Trophoblast cell (in vitro differentiated cells and primary cell): ENCODE measurements around the gene KLHDC8A.

Experiments used
- DNase-seq, 2 donors: peaks; one replicate each; pipeline ENCODE4 v3.0.0-alpha.2; 2016
- H2AFZ ChIP-seq: 2 replicates; pipeline ENCODE4 v1.6.1; 2013; ENCODE audit warnings: low read length, moderate library complexity, mild to moderate bottlenecking; ENCODE audit not compliant: insufficient read depth, poor library complexity
- H2AK5ac ChIP-seq: 2 replicates; pipeline ENCODE4 v1.6.1; 2013; ENCODE audit warnings: mild to moderate bottlenecking, low read length
- H2BK120ac ChIP-seq: 2 replicates; pipeline ENCODE4 v1.6.1; 2013; ENCODE audit warnings: low read length, mild to moderate bottlenecking, moderate library complexity; ENCODE audit not compliant: insufficient read depth, poor library complexity
- H2BK12ac ChIP-seq: 2 replicates; pipeline ENCODE4 v1.6.1; 2013; ENCODE audit warnings: mild to moderate bottlenecking, low read length, moderate library complexity
- H2BK5ac ChIP-seq: 2 replicates; pipeline ENCODE4 v1.6.1; 2013; ENCODE audit warnings: low read length, low read depth, moderate library complexity, mild to moderate bottlenecking; ENCODE audit not compliant: poor library complexity
- H3K14ac ChIP-seq: 2 replicates; pipeline ENCODE4 v1.6.1; 2013; ENCODE audit warnings: mild to moderate bottlenecking, low read length
- H3K18ac ChIP-seq: 2 replicates; pipeline ENCODE4 v1.6.1; 2013; ENCODE audit warnings: mild to moderate bottlenecking, low read length
- H3K23ac ChIP-seq: 2 replicates; pipeline ENCODE4 v1.6.1; 2013; ENCODE audit warnings: low read length
- H3K27ac ChIP-seq: 2 replicates; pipeline ENCODE4 v1.5.1; 2013; ENCODE audit warnings: low read depth, mild to moderate bottlenecking, inconsistent platforms, low read length, moderate library complexity
- H3K27me3 ChIP-seq: 2 replicates; pipeline ENCODE4 v1.6.1; 2013; ENCODE audit warnings: inconsistent platforms, mild to moderate bottlenecking, low read length, moderate library complexity; ENCODE audit not compliant: insufficient read depth
- H3K36me3 ChIP-seq, 2 experiments: 1 replicate in 1 of 2; 2 replicates in 1 of 2; pipeline ENCODE4 v1.6.1; 2013; ENCODE audit warnings: low read length in 2 of 2, mild to moderate bottlenecking in 2 of 2, moderate library complexity in 1 of 2; ENCODE audit not compliant: insufficient read depth in 2 of 2, control insufficient read depth in 1 of 2
- H3K4ac ChIP-seq: 2 replicates; pipeline ENCODE4 v1.6.1; 2013; ENCODE audit warnings: low read depth, mild to moderate bottlenecking, low read length, moderate library complexity
- H3K4me1 ChIP-seq, 2 experiments: 1 replicate in 1 of 2; 2 replicates in 1 of 2; pipeline ENCODE4 v1.6.1; 2013; ENCODE audit warnings: low read length in 2 of 2, mild to moderate bottlenecking in 2 of 2, moderate library complexity in 1 of 2; ENCODE audit not compliant: insufficient read depth in 2 of 2, control insufficient read depth in 1 of 2
- H3K4me2 ChIP-seq: 2 replicates; pipeline ENCODE4 v1.6.1; 2013; ENCODE audit warnings: inconsistent platforms, mild to moderate bottlenecking, low read length, moderate library complexity
- H3K4me3 ChIP-seq: 2 replicates; pipeline ENCODE4 v1.5.1; 2013; ENCODE audit warnings: mild to moderate bottlenecking, low read depth, low read length, inconsistent platforms
- H3K79me1 ChIP-seq: one replicate; pipeline ENCODE4 v1.6.1; 2013; ENCODE audit warnings: low read length
- H3K79me2 ChIP-seq: 2 replicates; pipeline ENCODE4 v1.6.1; 2013; ENCODE audit warnings: low read length, mild to moderate bottlenecking; ENCODE audit not compliant: control insufficient read depth, insufficient read depth, poor library complexity
- H3K9ac ChIP-seq: 2 replicates; pipeline ENCODE4 v1.6.1; 2013; ENCODE audit warnings: mild to moderate bottlenecking, low read length
- H3K9me3 ChIP-seq: 2 replicates; pipeline ENCODE4 v1.6.1; 2013; ENCODE audit warnings: low read depth, mild to moderate bottlenecking, control low read depth, inconsistent platforms, low read length; ENCODE audit not compliant: insufficient read depth
- H4K12ac ChIP-seq: 2 replicates; pipeline ENCODE4 v1.6.1; 2013; ENCODE audit warnings: low read depth, mild to moderate bottlenecking, low read length, moderate library complexity
- H4K8ac ChIP-seq: 2 replicates; pipeline ENCODE4 v1.6.1; 2013; ENCODE audit warnings: low read depth, mild to moderate bottlenecking, low read length, moderate library complexity
- H4K91ac ChIP-seq: one replicate; pipeline ENCODE4 v1.6.1; 2013; ENCODE audit warnings: low read depth, mild to moderate bottlenecking, low read length, moderate library complexity
- WGBS: extraction: QIAGEN DNeasy Blood & Tissue Kit; methylation state at CpG from one replicate; pipeline ENCODE4 v1.1.7; 2013; ENCODE audit warnings: missing lambda C conversion rate; ENCODE audit not compliant: insufficient read length, insufficient coverage; ENCODE audit errors: extremely low coverage; 5-methylcytosine and 5-hydroxymethylcytosine counted together

KLHDC8A gene

GRCh38 chr1:205313563-205314308 is 43.0 kb downstream of the KLHDC8A start:
- Histone ChIP-seq H3K9me3 (no peaks in the 10 kb centered on the region), H2AK5ac (peak overlapping the region; percentile 73), H3K18ac (peak overlapping the region; percentile 56), H2AFZ (peak overlapping the region; percentile 57), H3K27ac (peak overlapping the region; percentile 52), H4K8ac (peak overlapping the region; percentile 7), H3K4me1 (peaks cover 33 to 34% of the 10 kb centered on the region in 2 experiments), H3K27me3 (no peaks in the 10 kb centered on the region), H3K14ac (peak overlapping the region; percentile 51), H3K9ac (no peak overlapping the region), H2BK5ac (peak overlapping the region; percentile 8), H2BK120ac (peak overlapping the region; percentile 7), H3K4ac (peak overlapping the region; percentile 97), H3K4me2 (peak overlapping the region; percentile 48), H4K12ac (peak overlapping the region; percentile 35), H3K23ac (no peak overlapping the region), H3K79me2 (peaks cover 43% of the 10 kb centered on the region), H3K36me3 (peaks cover 36 to 52% of the 10 kb centered on the region in 2 experiments), H3K79me1 (peaks cover 9% of the 10 kb centered on the region), H3K4me3 (no peak overlapping the region), H2BK12ac (peak overlapping the region; percentile 37), H4K91ac (peak overlapping the region; percentile 21)
- DNase-seq: peak in 1 of 2 donors; percentile 53
- no CpG with 5 or more reads among the region's 21 CpGs for WGBS

- peak overlapping the region; percentile 7 for H2BK120ac ChIP-seq
- peaks cover 9% of the 10 kb centered on the region for H3K79me1 ChIP-seq
- H2BK12ac ChIP-seq: no peak overlapping the region
- H3K27me3 ChIP-seq: no peaks in the 10 kb centered on the region
- peak overlapping the region; percentile 52 for H3K27ac ChIP-seq
- H4K12ac ChIP-seq: no peak overlapping the region
- H3K9ac ChIP-seq: no peak overlapping the region
- H3K9me3 ChIP-seq: no peaks in the 10 kb centered on the region
- peak overlapping the region; percentile 8 for H2BK5ac ChIP-seq
- H4K91ac ChIP-seq: peak overlapping the region; percentile 21
- peak overlapping the region; percentile 97 for H3K4ac ChIP-seq
- no peak overlapping the region for H3K4me3 ChIP-seq
- DNase-seq: no peak
- H3K4me1 ChIP-seq: peaks cover 26% of the 10 kb centered on the region in 2 experiments
- H2AK5ac ChIP-seq: no peak overlapping the region
- peak overlapping the region; percentile 7 for H4K8ac ChIP-seq
- no peak overlapping the region for H2AFZ ChIP-seq
- peaks cover 35% of the 10 kb centered on the region for H3K79me2 ChIP-seq
- peaks cover 38 to 56% of the 10 kb centered on the region in 2 experiments for H3K36me3 ChIP-seq
- peak overlapping the region; percentile 48 for H3K4me2 ChIP-seq
- no peak overlapping the region for H3K23ac ChIP-seq
- H3K18ac ChIP-seq: peak overlapping the region; percentile 10
- WGBS: 100% methylated on average over 1 of the region's 10 CpGs
- peak overlapping the region; percentile 5 for H3K14ac ChIP-seq
These were observed 43.7 kb downstream of the KLHDC8A start for GRCh38 chr1:205312866-205313562.

- no peak overlapping the region for H3K4me3 ChIP-seq
- no peak overlapping the region for H3K18ac ChIP-seq
- no peak overlapping the region for H4K12ac ChIP-seq
- peaks cover 13 to 15% of the 10 kb centered on the region in 2 experiments for H3K4me1 ChIP-seq
- H3K4ac ChIP-seq: peak overlapping the region; percentile 50
- H3K14ac ChIP-seq: no peak overlapping the region
- no peak overlapping the region for H2AFZ ChIP-seq
- H4K91ac ChIP-seq: no peak overlapping the region
- peak in 1 of 2 donors; percentile 5 for DNase-seq
- no peak overlapping the region for H2BK5ac ChIP-seq
- peaks cover 19% of the 10 kb centered on the region for H3K79me2 ChIP-seq
- no peak overlapping the region for H2BK120ac ChIP-seq
- H2BK12ac ChIP-seq: no peak overlapping the region
- no peaks in the 10 kb centered on the region for H3K9me3 ChIP-seq
- H4K8ac ChIP-seq: no peak overlapping the region
- no peaks in the 10 kb centered on the region for H3K27me3 ChIP-seq
- no peak overlapping the region for H3K23ac ChIP-seq
- no CpG with 5 or more reads among the region's 8 CpGs for WGBS
- peaks cover 9% of the 10 kb centered on the region for H3K79me1 ChIP-seq
- H3K4me2 ChIP-seq: no peak overlapping the region
- H3K9ac ChIP-seq: no peak overlapping the region
- H3K27ac ChIP-seq: no peak overlapping the region
- peaks cover 51 to 64% of the 10 kb centered on the region in 2 experiments for H3K36me3 ChIP-seq
- no peak overlapping the region for H2AK5ac ChIP-seq
These were observed 45.6 kb downstream of the KLHDC8A start for GRCh38 chr1:205310976-205311704.

- no peak overlapping the region for H2BK12ac ChIP-seq
- H3K79me1 ChIP-seq: peaks cover 9% of the 10 kb centered on the region
- WGBS: no CpG with 5 or more reads among the region's 1 CpG
- no peak overlapping the region for H2AK5ac ChIP-seq
- no peak overlapping the region for H4K12ac ChIP-seq
- no peak overlapping the region for H2BK5ac ChIP-seq
- no peak overlapping the region for H2BK120ac ChIP-seq
- no peak overlapping the region for H3K14ac ChIP-seq
- no peak overlapping the region for H4K8ac ChIP-seq
- H3K4ac ChIP-seq: peak overlapping the region; percentile 49
- H3K27me3 ChIP-seq: no peaks in the 10 kb centered on the region
- H2AFZ ChIP-seq: no peak overlapping the region
- H3K4me1 ChIP-seq: peaks cover 11 to 16% of the 10 kb centered on the region in 2 experiments
- peaks cover 17% of the 10 kb centered on the region for H3K79me2 ChIP-seq
- H3K23ac ChIP-seq: no peak overlapping the region
- peaks cover 61 to 77% of the 10 kb centered on the region in 2 experiments for H3K36me3 ChIP-seq
- H4K91ac ChIP-seq: no peak overlapping the region
- no peak overlapping the region for H3K9ac ChIP-seq
- H3K4me2 ChIP-seq: no peak overlapping the region
- no peak for DNase-seq
- H3K27ac ChIP-seq: no peak overlapping the region
- H3K18ac ChIP-seq: no peak overlapping the region
- no peak overlapping the region for H3K4me3 ChIP-seq
- H3K9me3 ChIP-seq: no peaks in the 10 kb centered on the region
These were observed 47.0 kb downstream of the KLHDC8A start for GRCh38 chr1:205309741-205310140.
